Sigmoid colon (tissue), 4 donors: ENCODE data around the gene TPCN2.

Experiments
- EP300 ChIP-seq, 4 donors: sonication (generic); formaldehyde crosslinking; IDR thresholded peaks; one replicate each; pipeline ENCODE4 v1.6.1; 2017; ENCODE audit warnings: antibody characterized with exemption in 4 of 4
- TF ChIP-seq, protein P1 (sequence below), 4 experiments: fragments of 450-650 bp in 3 of 4; fragments of 200-600 bp in 1 of 4; IDR thresholded peaks; one replicate each; pipeline ENCODE4 v1.5.1; 2016 to 2019; ENCODE audit warnings: antibody characterized with exemption in 4 of 4, mild to moderate bottlenecking in 3 of 4, moderate library complexity in 2 of 4

DNA sequence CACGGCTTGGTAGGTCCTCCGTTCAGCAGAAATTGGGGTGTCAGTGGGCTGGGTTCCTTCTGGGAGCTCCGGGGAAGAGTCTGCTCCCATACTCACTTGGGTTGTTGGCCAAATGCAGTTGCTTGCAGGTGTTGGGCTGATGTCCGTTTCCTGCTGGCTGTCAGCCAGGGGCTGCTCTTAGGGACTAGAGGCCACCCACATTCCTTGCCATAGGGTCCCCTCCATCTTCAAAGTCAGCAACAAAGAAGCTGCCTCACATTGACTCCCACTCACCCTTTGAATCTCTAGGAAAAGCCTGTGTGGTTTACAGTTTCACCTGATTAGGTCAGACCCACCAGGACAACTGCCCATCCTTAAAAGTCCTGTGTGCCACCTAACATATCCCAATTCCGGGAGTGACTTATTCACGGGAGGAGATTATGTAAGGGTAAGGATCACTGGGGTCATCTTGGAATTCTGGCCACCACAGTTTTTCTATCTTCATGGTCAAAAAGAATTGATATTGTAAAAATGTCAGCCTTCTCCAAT is 43.0 kb downstream of the TPCN2 start:
- no peak for TF ChIP-seq EP300 (IDR thresholded peaks at IDR 0.05)
- TF ChIP-seq, protein P1, sequence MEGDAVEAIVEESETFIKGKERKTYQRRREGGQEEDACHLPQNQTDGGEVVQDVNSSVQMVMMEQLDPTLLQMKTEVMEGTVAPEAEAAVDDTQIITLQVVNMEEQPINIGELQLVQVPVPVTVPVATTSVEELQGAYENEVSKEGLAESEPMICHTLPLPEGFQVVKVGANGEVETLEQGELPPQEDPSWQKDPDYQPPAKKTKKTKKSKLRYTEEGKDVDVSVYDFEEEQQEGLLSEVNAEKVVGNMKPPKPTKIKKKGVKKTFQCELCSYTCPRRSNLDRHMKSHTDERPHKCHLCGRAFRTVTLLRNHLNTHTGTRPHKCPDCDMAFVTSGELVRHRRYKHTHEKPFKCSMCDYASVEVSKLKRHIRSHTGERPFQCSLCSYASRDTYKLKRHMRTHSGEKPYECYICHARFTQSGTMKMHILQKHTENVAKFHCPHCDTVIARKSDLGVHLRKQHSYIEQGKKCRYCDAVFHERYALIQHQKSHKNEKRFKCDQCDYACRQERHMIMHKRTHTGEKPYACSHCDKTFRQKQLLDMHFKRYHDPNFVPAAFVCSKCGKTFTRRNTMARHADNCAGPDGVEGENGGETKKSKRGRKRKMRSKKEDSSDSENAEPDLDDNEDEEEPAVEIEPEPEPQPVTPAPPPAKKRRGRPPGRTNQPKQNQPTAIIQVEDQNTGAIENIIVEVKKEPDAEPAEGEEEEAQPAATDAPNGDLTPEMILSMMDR (IDR thresholded peaks at IDR 0.05): no peak
